Middle frontal gyrus (tissue), 1 donor: Measurements from ENCODE around the gene TBL1XR1.
"Not testable (repeated sequence)": the region's sequence is repeated elsewhere in the genome, so short reads cannot be mapped to it uniquely, and the experiment has no call there.

ENCODE experiments used
- DNase-seq: peaks from one replicate; pipeline ENCODE4 v3.0.0-alpha.2; 2015; ENCODE audit warnings: low spot score; ENCODE audit errors: extremely low spot score

The TBL1XR1 gene

DNA sequence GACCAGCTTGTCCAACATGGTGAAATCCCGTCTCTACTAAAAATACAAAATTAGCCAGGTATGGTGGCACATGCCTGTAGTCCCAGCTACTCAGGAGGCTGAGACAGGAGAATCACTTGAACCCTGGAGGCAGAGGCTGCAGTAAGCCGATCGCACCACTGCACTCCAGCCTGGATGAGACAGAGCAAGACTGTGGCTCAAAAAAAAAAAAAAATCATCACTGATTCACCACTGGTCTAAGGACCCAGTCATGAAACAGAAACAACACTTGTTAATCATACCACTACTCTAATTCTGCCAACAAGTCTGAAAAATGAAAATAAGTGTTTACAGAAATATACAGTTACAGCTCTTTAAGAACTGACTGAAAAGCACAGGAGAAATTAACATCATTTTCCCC is 12.7 kb downstream of the TBL1XR1 start:
- DNase-seq = not testable (repeated sequence)

DNA sequence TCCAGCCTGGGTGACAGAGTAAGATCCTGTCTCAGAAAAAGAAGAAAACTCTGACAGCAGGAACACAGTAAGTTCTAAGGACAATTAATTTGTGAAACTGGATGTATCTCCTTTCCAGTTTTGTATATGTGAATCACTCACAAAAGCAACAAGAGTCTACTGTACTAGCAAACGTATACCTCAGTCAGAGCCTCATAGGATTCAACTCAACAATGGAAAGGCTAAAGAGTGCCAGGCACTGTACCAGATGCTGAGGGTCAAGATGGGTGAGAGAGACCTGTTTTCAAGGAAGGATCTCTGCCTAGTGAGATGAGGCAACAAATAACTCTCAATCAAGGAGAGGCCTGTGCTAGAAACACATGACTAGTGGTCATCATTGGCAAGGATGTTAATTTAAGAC is 14.9 kb downstream of the TBL1XR1 start:
- no peak for DNase-seq

DNA sequence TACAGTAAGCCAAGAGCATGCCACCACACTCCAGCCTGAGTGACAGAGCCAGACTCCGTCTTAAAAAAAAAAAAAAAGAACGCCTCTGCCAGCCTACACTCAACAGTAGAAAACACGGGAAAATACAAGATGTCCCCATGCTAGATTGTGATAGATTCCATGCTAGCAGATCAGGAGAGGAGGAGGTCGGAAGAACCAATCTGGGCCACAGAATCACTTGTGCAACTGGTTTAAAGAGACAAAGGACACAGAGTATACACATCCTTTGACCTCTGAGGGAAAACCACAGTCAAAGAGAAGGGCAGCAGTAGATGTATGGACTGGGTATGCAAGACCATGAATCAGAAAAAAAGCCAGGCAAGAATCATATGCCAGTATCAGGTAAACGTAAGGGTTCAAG is 15.9 kb downstream of the TBL1XR1 start:
- no peak for DNase-seq

DNA sequence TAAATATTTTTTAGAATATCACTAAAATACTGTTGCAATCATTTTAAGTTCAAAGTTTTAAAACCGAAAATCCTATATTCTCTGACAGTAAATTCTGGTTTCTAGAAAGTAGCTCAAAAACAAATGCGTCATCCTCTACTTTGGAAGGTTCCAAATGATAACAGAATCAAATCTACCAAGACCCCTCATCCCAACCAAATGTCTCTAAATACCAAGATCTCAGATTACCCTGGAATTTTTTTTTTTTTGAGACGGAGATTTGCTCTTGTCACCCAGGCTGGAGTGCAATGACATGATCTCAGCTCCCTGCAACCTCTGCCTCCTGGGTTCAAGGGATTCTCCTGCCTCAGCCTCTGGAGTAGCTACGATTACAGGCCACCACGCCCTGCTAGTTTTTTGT is 16.8 kb downstream of the TBL1XR1 start:
- DNase-seq = no peak

DNA sequence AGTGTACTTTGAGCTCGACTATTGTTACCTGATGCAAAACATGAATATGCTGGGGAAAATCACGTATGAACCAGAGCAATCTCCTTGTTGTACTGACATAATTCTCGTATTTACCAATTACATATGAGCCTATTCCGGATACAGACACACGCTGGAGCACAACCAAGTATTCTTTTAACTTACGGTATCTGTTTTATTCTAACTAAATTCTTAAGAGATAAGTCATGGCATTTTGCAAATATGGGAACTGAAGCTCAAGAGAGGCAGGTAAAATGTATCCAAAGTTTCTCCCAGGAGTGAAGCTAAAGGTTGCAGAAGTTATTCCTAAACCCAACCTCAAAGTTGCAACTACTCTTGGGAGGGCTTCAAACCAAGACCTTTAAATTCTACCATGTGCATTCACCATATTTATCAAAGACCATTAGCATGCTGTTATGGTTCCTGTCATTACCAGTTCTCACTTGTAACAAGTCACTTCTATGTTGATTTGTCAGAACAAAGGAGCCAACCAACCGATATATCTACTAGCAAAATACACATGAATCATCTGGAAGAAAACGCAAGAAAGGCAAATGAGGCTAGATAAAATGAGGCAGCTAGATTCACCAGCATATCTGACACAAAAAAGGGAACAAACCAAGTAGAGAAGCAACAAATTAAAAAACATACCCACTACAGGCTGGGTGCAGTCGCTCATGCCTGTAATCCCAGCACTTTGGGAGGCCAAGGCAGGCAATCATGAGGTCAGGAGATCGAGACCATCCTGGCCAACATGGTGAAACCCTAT is 17.8 kb downstream of the TBL1XR1 start:
- DNase-seq = no peak

DNA sequence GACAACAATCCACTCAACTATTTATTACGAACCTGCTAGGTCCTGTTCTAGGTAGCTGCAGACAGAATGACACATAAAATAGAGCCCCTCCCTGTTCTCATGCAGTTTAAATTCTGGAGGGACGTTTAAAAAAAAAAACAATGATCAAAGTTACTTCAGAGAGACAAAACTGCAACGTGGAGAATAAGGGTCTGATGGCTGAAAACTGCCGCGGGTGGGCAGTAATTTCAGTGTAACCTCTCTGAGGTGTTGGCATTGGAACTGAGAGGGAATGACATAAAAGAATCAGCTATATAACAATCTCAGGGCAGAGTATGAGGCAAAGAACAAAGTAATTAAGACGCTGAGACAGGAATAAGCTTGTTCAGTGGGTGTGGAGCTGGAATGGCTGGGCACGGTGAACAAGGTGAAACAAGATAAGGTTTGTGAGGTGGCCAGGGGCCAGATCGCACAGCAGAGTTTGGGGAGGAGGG is 19.5 kb downstream of the TBL1XR1 start:
- no peak for DNase-seq

DNA sequence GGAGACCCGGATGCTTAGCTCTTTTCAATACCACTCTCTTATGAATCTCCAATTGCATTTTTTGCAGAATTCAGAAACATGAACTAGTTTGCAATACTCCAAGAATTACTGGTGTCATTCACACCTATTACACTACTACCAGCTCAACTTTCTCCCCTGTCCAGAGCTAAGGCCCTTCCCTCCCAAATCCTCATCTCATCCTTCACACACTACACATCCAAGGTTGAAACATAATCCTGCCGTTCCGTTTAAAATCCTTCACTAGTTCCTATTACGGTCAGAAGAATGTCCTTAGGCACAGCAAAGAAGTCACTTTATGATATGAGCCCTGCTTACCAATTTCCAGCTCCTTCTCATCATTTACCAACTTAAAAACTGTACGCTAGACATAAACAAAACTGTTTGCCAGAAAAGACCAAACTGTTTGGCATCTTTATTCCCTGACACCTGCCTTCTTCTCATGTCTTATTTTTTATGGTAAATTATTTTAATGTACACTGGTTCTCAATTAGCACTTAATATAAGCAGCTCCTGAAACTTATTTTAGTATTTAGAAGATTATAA is 22.6 kb downstream of the TBL1XR1 start:
- DNase-seq = no peak

DNA sequence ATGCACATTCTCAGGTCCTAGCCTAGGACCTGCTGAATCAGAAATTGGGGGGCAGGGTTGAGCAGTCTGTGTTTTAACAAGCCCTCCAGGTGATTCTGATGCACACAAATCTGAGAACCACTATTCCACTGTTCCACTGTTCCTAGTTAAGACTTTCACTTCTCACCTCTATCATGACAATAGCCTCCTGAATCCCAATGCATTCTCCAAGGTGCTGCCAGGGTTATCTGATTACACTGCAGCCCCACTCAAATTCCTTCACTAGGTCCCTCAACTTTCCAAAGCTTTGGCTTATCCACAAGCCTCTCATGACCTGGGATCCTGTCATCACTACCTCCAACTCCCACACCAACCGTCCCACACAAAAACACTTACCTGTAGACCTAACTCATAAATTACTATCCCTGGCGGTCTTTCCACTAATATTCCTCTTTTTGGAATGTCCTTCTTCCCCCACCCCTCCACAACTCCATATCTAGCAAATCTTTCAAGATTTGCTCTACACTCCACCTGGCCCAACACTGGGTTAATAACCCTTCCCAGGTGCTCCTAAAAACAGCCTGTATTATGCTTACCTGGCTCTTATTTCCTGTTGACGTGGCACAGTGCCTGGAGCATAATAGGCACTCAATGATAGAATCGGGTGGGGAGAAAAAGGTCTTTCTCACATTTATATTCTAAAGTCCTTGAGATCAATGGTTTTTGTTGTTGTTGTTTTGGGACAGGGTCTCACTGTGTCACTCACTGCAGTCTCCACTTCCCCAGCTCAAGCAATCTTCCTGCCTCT is 27.2 kb downstream of the TBL1XR1 start:
- DNase-seq = no peak

DNA sequence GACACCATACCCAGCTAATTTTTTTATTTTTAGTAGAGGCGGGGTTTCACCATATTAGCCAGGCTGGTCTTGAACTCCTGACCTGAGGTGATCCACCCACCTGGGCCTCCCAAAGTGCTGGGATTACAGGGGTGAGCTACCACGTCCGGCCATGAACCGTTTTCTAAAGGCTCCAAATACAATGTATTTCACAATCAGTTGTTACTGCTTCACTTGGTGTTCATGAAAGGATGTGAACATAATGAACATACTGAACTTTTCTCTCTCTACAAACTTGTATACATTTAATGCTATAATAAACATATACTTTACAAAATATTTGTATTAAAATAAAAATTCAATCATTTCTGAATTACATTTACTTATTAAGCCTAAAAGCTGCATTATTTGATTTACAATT is 28.9 kb downstream of the TBL1XR1 start:
- DNase-seq = no peak

DNA sequence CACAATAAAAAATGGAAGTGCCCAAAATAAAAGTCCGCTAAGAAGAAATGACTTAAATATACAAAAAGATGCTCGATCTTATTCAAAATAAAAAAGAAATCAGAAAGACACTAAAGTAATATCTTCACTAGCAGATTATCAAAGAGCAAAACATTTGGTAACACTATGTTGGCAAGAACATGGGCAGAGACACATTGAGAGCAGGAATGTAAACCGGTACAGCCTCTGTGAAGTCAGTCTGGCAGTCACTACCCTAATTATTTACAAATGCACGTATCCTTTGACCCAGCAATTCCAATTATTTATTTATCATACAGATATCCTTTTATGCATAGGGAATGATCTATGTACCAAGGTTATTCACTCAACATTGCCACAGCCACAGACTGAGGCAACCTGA is 34.5 kb downstream of the TBL1XR1 start:
- DNase-seq = no peak

DNA sequence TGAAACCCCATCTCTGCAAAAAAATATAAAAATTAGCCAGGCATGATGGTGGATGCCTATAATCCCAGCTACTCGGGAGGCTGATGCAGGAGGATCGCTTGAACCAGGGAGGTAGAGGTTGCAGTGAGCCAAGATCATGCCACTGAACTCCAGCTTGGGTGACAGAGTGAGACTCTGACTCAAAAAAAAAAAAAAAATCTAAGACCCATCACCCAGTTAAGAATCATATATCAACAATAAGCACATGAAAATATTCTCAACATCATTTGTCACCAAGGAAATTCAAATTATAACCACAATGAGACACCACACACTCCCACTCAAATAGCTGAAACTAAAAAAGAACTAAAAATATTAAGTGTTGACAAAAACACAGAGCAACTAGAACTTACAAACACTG is 35.7 kb downstream of the TBL1XR1 start:
- not testable (repeated sequence) for DNase-seq

DNA sequence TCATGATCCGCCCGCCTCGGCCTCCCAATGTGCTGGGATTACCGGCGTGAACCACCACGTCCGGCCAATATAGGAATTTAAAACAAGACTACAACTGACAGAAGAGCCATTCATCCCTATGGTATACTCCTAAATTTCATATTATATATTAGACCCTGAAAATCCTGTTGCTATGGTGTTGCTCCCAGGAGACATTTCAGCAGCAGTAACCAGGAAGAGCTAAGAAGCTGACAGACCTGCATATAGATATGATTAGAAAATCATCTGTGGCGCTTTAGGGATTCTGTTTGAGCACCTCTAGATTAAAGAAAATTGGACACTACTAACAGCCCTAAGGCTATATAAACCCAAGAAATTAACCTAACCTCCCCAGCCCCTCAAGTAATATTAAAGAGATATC is 38.8 kb downstream of the TBL1XR1 start:
- no peak for DNase-seq

DNA sequence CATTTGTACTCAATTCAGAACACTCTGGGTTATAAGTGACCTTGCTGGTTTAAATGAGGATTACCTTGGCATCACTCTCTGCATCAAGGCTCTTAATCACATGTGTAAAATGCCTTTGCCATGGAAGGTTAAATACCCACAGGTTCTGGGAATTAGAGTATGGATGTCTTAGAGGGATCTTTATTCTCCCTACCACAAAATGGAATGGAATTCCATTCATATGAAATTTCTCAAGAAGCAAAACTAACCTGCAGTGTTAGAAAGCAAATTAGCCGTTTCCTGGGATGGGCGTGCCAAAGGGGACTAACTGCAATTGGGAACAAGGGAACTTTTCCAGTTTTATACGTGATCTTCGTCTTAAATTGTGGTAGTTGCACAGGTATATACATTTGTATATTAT is 39.8 kb downstream of the TBL1XR1 start:
- no peak for DNase-seq

DNA sequence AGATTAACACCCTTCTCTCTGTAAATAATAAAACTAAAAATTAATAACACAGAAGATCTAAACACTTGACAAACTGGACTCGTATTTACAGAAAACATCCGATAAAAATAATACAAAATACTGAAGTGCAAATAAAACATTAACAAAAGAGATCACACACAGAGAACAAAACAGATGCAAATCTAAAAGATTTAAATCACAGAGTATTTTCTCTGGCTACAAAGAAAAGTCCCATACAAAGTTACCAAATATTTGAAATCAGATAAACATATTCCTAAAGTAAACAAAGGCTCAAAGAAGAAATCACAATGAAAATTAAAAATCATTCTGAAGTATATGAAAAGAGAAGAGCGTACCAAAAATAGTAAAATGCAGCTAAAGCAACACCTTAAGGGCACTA is 42.5 kb downstream of the TBL1XR1 start:
- no peak for DNase-seq

DNA sequence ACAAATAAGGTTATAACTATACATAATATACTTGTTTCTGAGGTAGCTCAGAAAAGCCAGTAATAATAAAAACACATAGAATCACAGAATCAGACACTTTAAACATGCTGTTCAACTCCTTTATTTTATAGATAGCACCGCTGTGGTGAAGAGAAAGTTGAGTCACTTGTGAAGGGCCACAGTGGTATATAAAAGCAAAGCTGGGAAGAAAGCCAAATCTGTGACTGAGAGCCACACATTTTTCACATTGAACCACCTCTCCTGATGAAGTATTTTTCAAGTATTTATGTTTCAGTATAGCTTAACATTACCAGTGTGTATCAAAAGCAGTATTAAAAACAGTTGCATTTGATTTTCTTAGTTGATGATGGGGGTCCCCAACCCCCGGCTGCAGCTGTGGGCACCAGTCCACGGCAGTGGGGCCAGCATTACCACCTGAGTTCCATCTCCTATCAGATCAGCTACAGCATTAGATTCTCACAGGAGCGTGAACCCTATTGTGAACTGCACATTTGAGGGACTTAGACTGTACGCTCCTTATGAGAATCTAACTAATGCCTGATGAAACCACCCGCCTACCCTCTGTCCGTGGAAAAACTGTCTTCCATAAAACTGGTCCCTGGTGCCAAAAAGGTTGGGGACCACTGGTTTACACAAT is 46.2 kb downstream of the TBL1XR1 start:
- DNase-seq = peak; percentile 35

DNA sequence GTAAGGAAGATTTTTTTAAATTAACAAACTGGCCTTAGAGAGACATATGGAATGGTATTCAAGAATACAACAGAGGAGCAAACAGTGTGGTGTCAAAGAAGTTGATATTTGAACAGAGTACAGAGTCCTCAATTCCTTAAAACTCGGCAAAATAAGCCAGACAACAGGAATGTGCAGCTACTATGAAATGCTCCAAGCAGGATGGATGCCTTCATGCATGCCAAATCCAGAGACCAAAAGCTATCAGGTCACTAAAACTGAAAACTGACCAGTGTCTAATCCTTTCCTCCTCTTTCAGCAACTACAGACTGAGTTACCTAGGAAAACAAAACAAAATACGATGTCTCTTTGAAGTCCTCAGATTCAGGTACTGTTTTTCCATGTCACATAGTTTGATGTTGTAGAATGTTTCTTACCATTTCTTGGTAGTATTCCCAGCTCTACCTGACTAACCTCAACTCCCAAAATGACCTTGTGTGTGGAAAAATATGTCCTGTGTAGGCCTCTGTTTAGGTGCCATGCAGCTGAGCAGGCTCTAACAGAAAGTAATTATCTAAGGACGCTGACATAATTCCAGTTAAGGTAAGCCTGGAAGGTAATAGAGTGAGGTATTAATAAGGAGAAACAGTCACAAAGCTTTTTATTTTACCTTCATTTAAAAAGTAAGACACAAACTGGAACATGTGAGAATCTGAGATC is 46.9 kb downstream of the TBL1XR1 start:
- DNase-seq = no peak

DNA sequence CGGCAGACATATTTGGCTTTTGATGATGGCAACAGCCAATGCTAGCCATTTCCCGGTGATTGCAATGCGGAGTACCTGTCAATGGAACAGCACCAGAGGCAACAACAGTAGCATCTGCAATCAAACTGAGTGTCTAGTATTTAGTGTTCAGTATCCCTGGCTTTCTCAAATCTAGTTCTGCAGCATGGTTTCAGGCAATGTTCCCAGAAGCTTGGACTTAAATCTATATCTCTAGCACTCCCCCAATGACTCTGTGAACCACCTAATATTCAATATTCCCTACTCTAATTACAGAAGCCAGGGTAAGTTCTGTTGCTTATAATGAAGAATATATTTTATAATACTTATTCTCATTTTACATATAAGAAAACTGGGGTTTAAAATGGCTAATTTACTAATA is 48.2 kb downstream of the TBL1XR1 start:
- no peak for DNase-seq

DNA sequence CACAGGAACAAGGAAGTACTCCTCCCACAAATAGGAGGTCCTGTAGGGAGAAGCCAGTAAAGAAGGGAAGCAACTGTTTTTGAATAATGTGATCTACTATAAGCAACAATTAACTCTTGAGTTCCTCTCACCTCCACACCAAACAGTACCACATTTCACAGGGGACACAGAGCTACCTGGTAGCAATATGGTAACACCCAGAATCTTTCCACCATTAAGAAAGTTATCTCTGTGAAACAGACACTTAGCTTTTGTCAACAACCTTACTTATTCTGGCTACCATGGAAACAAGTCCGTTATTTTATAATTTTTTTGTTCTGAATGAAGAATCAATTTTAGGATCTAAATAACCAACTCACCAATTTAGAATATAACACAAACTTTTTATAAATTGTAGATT is 49.5 kb downstream of the TBL1XR1 start:
- no peak for DNase-seq

DNA sequence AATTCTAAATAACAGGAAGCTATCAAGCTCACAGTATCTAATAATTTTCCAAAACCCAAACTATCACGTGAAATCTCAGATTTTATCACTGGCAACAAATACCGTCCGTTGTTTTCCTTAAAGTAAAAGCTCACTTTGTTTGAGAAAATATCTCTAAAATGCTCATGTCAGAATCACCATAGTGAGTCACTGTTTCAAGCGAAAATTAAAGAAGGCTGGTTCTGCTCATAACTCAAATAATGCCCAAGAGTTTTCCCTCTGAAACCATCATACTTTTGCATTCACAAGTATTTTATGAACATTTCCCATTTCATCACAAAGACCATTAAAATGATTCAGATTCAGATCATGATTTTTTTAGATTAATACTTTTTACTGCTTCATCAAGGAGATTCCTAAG is 50.6 kb downstream of the TBL1XR1 start:
- no peak for DNase-seq

DNA sequence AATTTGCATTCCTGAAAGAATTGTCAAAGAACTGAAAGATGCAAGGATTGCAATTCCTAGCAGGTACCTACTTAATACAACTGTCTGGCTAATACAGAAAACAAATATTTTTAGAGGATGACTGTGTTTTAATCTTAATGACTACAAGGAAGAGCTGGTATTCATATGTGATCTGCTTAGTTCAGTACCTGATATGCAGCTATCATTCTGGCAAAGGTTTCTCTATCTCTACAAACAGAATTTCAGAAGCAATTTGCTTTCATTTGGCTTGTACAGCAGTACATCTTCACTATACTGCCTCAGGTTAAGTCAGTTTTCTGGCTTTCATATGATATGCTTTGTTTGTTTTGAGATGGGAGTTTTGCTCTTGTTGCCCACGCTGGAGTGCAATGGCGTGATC is 51.3 kb downstream of the TBL1XR1 start:
- no peak for DNase-seq

DNA sequence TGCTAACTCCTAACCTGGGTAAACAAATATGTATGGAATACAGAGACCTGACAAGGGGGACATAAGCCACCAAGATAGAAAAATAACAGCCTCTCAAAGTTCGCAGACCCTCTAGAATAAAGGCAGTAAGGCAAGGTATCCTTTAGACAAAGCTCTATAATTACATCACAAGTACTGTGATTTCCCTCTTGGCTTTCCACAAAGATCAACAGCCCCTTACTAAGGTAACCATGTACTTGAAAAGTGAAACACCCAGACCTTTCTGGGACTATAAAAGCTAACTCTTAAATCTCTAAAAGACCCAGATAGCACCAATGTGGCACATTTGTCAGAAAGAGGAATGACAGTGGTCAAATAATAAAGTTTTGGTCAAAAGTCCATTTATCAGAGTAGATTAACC is 51.9 kb downstream of the TBL1XR1 start:
- DNase-seq = no peak
